NCI-H187 treated with DMSO at 0.1 percent for 48 hours (cell line): ENCODE measurements around the gene CKS1B.
"Not testable (repeated sequence)": the region's sequence is repeated elsewhere in the genome, so short reads cannot be mapped to it uniquely, and the experiment has no call there.

ENCODE experiments used
- DNase-seq: peaks from one replicate; lab custom pipeline; 2025; lab: John Stamatoyannopoulos, UW

CKS1B gene

DNA sequence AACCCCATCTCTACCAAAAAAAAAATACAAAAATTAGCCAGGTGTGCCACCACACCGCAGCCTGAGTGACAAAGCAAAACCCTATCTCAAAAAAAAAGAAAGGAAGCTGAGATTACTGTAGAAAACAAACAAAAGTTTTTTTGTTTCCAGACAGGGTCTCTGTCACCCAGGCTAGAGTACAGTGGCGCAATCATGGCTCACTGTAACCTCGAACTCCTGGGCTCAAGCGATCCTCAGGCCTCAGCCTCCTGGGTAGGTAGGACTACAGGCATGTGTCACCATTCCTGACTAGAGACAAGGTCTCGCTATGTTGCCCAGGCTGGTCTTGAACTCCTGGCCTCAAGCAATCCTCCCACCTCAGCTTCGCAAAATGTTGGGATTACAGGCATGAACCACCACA, 10.1 kb upstream of the CKS1B start:
- no peak for DNase-seq

DNA sequence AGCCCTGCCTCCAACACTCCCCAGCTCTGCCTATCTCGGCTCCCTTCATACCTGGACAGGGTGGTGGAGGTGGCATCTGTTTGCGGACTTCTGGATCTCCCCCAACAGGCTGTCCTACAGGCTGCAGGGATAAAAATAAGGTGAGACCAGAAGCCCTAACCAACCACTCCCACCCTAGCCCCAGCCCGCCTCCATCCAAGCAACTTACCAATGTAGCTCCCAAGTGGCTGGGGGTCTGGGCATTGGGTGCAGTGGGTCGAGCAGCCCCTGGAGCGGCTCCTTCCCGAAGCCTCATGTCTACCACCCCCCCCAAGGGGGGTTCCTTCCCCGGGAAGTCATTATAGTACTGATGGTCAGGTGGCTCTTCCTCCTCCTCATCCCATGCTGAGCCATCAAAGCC, 8.4 kb upstream of the CKS1B start:
- no peak for DNase-seq

DNA sequence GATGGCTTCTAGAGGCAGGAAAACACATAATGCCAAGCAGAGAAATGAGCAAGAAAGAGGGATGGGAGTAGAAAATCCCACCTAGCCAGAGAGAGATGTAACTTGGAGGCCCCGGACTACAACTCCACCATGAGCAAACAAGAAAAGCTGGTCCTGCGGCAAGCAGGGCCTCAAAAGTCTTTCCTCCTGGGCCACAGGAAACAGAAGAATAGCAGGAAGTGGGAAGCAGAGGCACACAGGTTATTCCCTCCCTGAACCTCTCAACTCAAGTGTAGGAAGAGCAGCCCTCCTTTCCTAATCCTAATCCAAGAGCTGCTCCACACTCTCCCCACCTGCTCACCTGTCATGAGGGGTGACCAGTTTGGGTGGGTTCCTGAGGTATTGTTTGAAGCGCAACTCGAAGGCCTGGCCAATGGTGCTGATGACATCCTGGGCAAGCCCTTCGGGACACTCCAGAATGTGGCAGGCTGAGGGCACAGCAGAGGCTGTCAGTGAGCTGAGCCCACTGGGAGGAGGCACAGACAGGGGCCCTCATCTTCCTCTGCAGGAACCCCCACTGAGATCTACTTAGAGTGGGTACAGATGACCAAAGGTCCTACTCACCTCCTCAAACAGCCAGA, 7.0 kb upstream of the CKS1B start:
- DNase-seq = no peak

DNA sequence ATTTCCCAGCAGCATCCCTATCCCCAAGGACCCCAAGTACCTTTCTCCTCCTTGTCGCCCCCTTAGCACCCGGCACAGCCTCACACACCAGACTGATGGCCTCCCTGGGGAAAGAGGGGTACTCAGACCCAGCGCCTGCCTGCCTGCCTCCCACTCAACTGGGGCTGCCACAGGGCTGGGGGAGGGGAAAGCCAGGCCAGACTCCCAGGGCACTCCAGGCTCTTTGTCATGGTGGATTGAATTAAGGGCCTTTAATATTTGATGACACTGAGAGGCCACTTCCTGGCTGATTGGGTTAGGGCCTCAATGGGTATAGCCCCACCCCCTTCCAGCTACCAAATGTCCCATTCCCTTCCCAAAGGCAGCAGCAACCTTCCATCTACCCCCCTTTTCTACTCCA, 5.8 kb upstream of the CKS1B start:
- DNase-seq = no peak

DNA sequence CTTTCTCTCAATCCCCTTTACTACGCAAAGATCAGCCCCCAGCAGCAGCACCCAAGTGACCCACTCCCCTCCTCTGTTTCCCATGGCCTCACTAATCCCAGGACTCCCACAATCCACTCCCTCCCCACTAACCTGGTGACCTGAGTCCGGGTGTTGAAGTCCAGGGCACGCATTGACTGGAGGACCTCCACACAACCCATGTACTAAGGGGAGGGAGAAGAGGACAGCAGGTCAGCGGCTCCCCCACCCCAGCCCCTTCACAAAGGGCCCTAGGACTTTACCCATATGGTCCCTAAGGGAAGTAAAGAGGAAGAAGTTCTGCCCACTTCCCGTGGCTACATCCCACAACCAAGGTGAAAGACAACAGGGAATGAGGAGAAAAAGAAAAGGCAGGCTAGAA, 5.2 kb upstream of the CKS1B start:
- no peak for DNase-seq

DNA sequence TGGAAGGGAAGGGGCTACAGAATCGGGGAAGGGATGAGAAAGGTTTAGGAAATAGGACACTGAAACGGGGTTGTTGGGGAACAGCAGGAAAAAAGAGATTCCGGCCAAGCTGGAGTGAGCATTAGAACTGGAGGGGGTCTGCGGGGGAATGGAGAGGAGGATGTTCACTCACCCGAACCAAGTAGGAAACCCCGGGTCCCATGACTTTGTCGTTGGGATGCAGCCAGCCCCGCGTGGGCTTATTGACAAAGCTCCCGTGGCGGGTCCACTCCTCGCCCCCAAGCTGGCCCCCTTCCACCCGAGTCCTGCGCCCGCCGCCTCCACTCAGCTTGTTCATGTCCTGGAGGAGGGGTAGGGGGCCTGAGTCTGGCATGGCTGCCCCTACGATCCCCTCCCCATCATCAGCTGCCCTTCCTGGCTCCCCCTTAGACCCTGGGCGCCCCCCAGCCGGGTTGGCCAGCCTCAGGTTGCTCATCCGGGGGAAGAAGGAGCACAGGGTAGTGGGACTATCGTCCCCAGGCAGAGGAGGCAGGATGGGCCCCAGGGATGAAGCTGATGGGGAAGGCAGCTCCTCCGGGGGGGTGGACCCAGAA, 4.5 kb upstream of the CKS1B start:
- DNase-seq = no peak

DNA sequence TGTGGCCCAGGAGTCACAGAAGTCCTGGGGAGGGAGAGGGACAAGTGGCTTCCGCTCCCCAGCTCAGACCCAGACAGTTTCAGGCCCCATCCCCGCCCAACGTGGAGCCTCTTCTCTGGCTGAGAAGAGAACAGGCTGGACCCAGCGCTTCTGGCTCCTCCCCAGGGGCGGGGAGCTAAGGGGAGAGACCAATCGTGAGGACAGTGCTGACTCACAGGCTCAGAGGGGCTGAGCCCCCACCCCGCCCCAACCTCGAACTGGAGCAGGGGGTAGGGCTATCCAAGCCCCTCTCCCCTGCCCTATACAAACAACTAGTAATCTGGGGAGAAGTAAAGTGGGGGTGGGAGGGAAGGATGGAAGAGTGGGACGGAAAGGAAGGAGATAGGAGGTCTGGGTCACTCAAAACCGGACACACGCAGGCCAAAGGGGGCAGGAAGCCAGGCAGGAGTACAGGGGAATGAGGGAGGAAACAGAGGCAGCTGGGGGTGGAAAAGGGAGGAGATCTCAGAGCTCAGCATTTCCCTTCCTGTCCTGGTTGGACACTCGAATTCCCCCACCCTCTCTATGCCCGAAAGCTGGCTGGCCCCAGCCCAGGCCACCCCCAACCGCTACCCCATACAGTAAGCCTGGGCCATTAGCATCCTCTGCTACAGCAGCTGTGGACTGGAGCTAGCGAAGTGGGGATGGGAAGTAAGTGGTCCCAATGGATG, 3.7 kb upstream of the CKS1B start, which contains the start of gene SHC1:
Gene SHC1 (minus strand): TSS at position 117 of the 710 bp plus-strand sequence. CDS start 221 bp downstream, outside the sequence.
- no peak for DNase-seq

DNA sequence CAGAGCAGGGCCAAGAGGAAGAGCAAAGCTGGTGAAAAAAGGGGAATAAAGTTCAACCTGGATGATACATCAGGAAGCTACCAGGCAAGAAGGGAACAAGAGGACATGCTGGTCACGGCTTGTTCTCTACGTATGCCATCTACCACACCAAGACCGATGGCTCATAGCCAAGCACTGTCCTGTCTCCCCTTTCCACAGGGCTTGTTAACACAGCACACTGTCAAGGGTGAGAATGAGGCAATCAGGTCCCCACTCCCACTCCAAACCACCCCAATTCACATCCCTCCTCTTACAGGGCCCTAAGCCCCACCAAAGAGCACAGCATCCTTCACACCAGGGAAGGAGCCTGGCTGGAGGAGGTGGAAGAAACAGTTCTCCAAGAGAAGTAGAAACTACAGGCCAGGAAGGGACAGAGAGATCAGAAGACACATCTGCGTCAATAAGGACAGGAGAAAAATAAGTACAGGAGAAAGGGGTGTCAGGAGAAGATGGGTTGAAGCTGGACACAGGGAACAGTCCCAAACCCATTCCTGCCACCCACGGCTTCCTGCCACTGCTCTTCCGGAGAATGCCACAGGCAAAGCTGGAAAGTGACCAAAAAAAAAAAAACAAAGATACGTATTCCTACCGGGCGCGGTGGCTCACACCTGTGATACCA, 3.0 kb upstream of the CKS1B start:
- no peak for DNase-seq

DNA sequence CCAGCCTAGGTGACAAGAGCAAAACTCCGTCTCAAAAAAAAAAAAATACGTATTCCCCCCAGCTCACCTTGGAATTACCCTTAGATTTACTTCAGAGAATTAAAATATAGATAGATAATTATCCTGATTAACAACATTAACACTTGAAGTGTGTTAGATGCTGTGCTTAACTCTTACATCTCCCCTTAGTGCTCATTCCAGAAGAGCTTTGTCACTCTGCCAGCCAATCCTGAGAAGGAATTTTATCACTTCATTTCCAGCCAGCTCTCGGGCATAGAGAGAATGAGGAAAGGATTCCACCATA, 2.3 kb upstream of the CKS1B start:
- DNase-seq = no peak

DNA sequence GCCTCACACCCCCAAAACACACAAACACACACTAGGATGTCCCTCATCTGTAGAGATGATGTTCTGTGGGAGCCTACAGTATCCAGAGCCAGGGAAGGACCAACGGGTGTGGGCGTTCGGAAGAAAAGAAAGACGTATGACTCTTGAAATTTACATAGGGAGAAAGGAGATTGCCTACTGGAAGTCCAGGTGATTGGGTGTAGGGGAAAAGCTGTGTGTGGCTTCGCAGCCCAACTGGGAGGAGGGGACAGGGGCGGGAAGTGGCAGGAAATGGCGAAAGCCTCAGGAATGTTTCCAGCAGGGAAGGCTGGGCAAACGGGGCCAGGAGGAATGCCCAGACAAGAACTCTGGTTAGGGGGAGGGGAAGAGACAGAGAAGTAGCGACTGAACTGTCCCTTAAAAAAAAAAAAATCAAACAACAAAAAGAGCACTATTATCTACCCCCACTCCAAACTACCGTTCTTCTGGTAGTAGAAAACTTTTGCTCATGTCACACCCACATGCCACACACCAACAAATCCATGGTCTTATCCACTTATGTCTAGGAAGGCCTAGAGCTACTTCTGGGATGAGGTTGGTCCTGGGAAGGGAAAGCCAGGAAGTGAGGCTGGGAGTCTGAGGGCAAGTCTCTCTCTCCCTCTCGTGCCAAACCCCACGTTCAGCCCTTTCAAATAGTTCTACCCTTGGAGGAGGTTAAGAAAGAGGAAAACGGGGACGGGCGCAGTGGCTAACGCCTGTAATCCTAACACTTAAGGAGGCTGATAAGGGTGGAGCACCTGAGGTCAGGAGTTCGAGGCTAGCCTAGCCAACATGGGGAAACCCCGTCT, 1.8 kb upstream of the CKS1B start:
- no peak for DNase-seq

DNA sequence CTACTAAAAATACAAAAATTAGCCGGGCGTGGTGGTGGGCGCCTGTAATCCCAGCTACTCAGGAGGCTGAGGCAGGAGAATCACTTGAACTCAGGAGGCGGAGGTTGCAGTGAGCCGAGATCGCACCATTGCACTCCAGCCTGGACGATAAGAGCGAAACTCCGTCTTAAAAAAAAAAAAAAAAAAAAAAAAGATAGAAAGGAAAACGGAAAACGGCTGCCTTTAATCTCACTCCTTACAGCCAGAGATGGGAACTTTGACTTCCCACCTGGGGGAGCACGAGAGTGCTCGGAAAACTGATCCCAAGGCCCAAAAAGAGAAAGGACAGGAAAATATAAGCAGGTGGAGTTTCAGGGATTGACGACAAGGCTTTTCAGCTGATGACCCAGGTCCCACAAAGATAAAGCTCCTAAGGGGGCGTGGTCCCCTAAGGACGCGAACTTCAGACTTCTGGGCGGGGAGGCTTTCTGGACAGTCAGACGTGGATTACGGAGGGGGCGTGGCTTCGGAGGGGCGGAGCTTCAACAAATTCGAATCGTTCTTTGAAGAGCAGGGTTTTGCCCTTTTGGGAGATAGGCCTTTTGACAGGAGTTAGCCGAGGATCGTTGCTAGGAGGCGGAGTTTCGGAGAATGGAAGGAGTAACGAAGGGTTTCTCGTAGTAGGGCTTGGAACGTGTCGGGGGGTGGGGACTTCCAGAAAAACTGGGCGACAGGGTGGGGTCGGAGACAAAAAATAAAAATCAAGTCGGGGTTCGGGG, 958 bp upstream of the CKS1B start:
- peak; percentile 93 for DNase-seq

DNA sequence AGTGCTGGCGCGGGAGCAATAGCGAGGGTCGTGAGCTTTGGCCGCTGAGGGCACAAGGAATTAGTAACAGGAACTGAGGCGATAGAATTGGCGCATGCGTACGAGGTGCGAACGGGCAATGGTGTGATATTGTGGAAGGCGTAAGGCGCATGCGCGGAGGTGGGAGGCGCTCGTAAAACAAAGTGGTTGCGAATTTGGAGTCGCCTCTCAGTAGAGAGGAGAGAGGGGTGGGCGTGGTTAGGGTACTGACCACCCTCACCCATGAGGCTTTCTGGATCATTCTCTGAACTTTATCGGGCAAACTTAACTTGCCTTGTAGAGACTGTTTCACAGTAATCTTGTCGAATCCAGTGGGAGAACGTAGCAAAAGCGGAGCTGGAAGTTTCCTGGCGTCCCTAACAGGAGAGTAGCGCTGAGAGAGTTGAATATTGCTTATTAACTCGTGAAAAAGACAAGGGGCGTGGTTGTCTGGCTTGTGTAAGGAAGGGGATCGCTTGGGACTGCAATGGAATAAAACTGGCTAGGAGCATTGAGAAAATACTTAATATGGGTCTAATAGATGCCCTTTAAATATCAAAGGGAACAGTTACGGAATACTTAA, 427 bp downstream of the CKS1B start:
- peak; percentile 98 for DNase-seq

DNA sequence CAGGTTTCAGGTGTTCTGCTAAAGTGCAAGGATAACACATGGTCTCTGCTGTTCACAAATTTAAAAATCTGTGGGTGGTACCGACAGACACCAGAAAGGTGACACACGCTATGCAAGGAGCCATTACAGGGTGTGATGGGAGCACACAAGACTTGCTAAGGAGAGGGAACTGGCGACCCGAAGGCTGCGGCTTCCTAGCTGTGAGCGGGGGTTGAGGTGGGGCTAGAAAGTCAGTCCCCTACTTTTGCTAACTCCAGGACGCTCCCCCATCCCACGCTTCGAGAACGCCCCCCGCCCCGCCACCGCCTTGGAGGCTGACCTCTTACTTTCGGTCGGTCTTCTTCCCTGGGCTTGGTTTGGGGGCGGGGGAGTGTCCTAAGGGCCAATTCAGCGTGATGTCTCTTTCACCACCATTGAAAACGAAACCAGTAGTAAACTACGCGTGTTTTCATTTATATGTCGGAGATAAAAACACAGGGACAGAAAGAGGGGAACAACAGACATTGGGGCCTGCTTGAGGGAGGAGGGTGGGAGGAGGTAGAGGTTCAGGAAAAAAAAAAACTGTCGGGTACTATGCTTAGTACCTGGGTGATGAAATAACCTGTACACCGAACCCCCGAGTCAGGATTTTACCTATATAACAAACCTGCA, 1.1 kb downstream of the CKS1B start:
- DNase-seq = no peak

DNA sequence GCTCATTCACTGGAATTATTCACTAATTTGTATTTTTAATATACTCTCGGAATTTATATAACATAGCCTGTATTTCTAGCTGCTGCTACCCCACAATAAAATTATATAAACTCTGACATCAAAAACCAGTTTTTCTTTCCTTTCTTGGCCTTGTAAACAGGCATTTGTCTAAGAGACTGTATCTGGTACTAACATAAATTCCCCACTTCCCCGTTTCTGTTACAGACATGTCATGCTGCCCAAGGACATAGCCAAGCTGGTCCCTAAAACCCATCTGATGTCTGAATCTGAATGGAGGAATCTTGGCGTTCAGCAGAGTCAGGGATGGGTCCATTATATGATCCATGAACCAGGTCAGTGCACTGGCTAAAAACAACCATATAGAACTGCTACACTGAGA, 3.3 kb downstream of the CKS1B start:
- DNase-seq = not testable (repeated sequence)

DNA sequence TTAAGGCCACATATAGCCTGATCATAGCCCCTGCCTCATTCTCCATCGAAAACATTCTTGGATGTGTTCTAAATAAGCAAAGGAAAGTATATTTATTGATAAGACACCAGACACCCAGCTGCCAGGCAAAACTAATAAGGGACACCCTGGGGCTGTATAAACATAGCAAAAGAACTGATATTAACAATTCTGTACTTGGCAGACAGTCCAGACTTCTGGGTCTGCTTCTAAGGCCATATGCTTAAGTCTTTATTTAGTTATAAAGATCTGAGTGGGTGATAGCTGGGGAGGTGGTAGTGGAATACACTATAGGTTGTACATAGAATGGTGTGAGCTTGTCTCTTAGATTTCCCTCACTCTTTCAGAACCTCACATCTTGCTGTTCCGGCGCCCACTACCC, 3.9 kb downstream of the CKS1B start:
- DNase-seq = no peak

DNA sequence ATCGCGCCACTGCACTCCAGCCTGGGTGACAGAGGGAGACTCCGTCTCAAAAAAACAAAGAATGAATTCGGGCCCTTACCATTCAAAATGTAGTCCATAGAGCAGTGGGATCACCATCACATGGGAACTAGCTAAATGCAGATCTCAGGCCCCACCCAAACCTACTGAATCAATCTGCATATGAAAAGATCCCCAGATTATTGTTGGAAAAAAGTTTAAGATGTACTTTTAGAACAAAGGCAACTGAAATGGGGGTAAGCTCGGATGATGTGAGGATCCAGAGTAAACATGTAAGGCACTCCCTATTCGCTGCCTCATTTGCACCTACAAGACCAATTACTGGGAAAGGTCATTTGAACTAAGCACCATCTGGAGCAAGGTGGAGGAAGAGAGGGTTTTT, 7.9 kb downstream of the CKS1B start:
- no peak for DNase-seq

DNA sequence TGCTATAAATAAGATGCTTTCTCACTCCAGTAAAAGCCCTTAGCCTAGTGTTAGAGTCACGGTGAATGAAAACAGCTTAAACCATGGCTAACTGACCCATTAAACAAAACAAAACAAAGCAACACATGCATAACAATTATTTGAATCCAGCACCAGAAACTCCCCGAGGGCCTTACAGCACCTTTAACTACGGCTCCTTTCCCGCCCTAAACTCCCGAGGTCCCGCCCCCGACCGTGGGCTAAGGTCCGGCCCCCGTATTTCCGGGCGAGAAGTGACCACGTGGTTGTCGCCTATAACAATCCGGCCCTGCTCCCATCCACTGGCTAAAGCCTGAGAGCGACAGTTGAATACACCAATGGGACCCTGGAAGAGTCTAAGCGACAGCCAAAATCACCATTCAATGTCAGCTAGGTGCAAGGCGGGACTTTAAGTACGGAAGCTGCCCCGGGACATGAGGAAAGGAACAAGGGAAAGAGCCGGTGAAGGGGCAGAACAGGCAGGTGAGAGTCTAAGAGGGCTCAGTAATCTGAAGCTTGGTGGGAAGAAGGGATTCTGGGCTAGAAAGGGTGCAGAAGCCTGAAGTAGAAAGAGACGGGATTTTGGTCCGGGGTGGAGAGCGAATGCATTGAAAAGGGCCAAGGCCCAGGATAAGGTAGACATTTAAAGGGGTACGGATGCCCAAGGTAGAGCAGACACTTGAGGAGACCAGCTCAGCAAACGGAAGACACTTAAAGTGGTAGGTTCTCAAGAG, 8.6 kb downstream of the CKS1B start, which contains the start of gene FLAD1:
Gene FLAD1 (plus strand): TSS at position 448 of the 752 bp plus-strand sequence. CDS start 351 bp downstream, outside the sequence.
- DNase-seq = peak; percentile 100

DNA sequence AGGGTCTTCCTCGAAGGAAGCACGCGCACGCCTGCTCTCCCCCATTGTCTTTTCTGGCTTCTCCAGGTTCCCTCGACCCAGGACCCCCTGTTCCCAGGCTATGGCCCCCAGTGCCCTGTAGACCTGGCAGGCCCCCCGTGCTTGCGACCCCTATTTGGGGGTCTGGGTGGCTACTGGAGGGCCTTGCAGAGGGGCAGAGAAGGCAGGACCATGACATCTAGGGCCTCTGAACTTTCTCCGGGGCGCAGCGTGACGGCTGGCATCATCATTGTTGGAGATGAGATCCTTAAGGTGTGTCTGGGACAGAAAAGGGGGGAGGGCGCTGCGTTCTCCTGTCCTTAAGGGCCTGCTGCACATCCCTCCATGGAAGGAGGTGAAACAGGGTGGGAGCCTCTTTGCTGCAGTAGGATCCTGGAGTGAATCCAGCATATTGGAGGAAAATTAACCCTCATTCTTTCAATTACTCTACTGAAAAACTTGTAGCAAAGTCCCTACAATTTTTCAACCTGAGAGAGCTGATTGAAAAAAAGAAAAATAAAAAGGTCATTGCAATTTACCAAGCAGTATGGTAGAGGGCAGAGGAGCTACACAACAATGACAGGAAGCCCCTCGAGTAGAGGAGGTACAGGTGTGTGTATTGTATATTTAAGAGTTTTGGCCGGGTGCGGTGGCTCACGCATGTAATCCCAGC, 9.4 kb downstream of the CKS1B start:
- no peak for DNase-seq

DNA sequence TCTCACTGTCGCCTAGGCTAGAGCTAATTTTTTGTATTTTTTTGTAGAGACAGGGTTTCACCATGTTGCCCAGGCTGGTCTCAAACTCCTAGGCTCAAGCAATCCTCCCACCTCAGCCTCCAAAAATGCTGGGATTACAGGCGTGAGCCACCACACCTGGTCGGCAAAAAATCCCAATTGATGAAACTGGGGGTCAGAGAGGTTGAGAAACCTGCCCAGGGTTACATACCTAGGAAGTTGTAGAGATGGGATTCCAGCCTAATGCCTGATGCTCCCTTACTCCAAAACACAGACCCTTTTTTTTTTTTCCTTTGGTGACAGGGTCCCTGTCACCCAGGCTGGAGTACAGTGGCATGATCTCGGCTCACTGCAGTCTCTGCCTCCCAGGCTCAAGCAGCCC, 12.3 kb downstream of the CKS1B start:
- DNase-seq = not testable (repeated sequence)
